Upper lobe of left lung (tissue), 4 donors: ENCODE data around the gene SLC16A8.

Source experiments
- POLR2A ChIP-seq, 4 donors: fragments of 450-650 bp; IDR thresholded peaks; one replicate each; pipeline ENCODE4 v1.5.1; 2016 to 2017; ENCODE audit warnings: antibody characterized with exemption in 4 of 4, mild to moderate bottlenecking in 2 of 4
- POLR2AphosphoS5 ChIP-seq, 2 donors: sonication (generic); formaldehyde crosslinking; IDR thresholded peaks; one replicate each; pipeline ENCODE4 v1.5.1; 2017; ENCODE audit warnings: antibody characterized with exemption in 2 of 2
- TF ChIP-seq, protein P1 (sequence below), 6 experiments: fragments of 450-650 bp in 4 of 6; fragments of 200-600 bp in 2 of 6; sonication (generic) in 2 of 6; IDR thresholded peaks; one replicate each; pipeline ENCODE4 v1.5.1; 2016 to 2019; ENCODE audit warnings: antibody characterized with exemption in 6 of 6

- TF ChIP-seq, protein P1, sequence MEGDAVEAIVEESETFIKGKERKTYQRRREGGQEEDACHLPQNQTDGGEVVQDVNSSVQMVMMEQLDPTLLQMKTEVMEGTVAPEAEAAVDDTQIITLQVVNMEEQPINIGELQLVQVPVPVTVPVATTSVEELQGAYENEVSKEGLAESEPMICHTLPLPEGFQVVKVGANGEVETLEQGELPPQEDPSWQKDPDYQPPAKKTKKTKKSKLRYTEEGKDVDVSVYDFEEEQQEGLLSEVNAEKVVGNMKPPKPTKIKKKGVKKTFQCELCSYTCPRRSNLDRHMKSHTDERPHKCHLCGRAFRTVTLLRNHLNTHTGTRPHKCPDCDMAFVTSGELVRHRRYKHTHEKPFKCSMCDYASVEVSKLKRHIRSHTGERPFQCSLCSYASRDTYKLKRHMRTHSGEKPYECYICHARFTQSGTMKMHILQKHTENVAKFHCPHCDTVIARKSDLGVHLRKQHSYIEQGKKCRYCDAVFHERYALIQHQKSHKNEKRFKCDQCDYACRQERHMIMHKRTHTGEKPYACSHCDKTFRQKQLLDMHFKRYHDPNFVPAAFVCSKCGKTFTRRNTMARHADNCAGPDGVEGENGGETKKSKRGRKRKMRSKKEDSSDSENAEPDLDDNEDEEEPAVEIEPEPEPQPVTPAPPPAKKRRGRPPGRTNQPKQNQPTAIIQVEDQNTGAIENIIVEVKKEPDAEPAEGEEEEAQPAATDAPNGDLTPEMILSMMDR (IDR thresholded peaks at IDR 0.05), result no peak
- TF ChIP-seq POLR2A (IDR thresholded peaks at IDR 0.05), result no peak
- no peak for TF ChIP-seq POLR2AphosphoS5 (IDR thresholded peaks at IDR 0.05)
Observed at GRCh38 chr22:38051261-38051660, 32.7 kb downstream of the SLC16A8 start.
